Glutamatergic neuron (in vitro differentiated cells): ENCODE results near the gene RSAD1. TPM values are rescaled to one million over a fixed set of nuclear protein-coding genes. Genes with fewer than 3 reads are reported as not detected.

Experiments
- DNase-seq: peaks from one replicate; pipeline ENCODE4 v3.0.0; 2022
- H3K27ac Mint-ChIP-seq: one replicate; pipeline ENCODE4 v1.8.0; 2020; ENCODE audit warnings: mild to moderate bottlenecking, mixed read lengths, inconsistent platforms; ENCODE audit not compliant: unreplicated experiment
- H3K27me3 Mint-ChIP-seq: one replicate; pipeline ENCODE4 v1.8.0; 2020; ENCODE audit warnings: mild to moderate bottlenecking, moderate library complexity, mixed read lengths, inconsistent platforms; ENCODE audit not compliant: unreplicated experiment
- H3K36me3 Mint-ChIP-seq: one replicate; pipeline ENCODE4 v1.8.0; 2020; ENCODE audit warnings: mild to moderate bottlenecking, mixed read lengths, inconsistent platforms; ENCODE audit not compliant: unreplicated experiment
- H3K4me1 Mint-ChIP-seq: one replicate; pipeline ENCODE4 v1.8.0; 2020; ENCODE audit warnings: mild to moderate bottlenecking, low read depth, mixed read lengths, inconsistent platforms; ENCODE audit not compliant: unreplicated experiment
- H3K4me3 Mint-ChIP-seq: one replicate; pipeline ENCODE4 v1.8.0; 2020; ENCODE audit warnings: mild to moderate bottlenecking, mixed read lengths, inconsistent platforms; ENCODE audit not compliant: unreplicated experiment
- H3K9me3 Mint-ChIP-seq: one replicate; pipeline ENCODE4 v1.8.0; 2020; ENCODE audit warnings: mild to moderate bottlenecking, moderate library complexity, mixed read lengths, inconsistent platforms; ENCODE audit not compliant: unreplicated experiment
- total RNA-seq: library from RNA; stranded (reverse); fragmentation: NEBNext Ultra II Directional; extraction: Animal tissue kit (Norgen Biotek cat#: 25700); gene quantifications from one replicate; pipeline ENCODE4 v1.2.1, GENCODE V29; 2021; ENCODE audit not compliant: unreplicated experiment
- TF ChIP-seq, protein P1 (sequence below): fragments of 200-600 bp; sonication (generic); IDR thresholded peaks from one replicate; pipeline ENCODE4 v1.5.0; 2021; ENCODE audit not compliant: partially characterized antibody, unreplicated experiment

The RSAD1 gene
- total RNA-seq, 1 donor from 2014 or later = 22.0 TPM

DNA sequence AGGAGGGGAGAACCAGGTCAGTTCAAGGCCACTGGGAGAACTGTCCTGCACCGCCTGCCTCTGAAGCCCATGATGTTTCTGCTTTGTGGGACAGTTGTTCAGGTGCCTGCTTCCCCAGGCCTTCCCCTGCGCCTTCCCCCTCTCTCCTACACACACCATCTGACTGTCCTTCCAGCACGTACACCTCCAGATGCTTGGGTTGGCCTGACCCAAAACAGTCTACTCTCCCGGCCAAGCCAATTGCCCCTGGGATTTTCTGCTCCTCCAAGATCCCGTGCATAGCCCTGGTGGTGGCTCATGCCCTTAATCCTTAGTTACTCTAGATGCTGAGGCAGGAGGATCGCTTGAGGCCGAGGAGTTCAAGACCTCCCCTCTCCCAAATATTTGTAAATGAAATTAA lies 684 bp upstream of the RSAD1 start:
- no peak for DNase-seq
- H3K4me1 Mint-ChIP-seq = peaks cover 8% of the 10 kb centered on the region
- H3K36me3 Mint-ChIP-seq = no peaks in the 10 kb centered on the region
- peaks cover 3% of the 10 kb centered on the region for H3K9me3 Mint-ChIP-seq
- H3K4me3 Mint-ChIP-seq = peak overlapping the region; percentile 80
- TF ChIP-seq, protein P1, sequence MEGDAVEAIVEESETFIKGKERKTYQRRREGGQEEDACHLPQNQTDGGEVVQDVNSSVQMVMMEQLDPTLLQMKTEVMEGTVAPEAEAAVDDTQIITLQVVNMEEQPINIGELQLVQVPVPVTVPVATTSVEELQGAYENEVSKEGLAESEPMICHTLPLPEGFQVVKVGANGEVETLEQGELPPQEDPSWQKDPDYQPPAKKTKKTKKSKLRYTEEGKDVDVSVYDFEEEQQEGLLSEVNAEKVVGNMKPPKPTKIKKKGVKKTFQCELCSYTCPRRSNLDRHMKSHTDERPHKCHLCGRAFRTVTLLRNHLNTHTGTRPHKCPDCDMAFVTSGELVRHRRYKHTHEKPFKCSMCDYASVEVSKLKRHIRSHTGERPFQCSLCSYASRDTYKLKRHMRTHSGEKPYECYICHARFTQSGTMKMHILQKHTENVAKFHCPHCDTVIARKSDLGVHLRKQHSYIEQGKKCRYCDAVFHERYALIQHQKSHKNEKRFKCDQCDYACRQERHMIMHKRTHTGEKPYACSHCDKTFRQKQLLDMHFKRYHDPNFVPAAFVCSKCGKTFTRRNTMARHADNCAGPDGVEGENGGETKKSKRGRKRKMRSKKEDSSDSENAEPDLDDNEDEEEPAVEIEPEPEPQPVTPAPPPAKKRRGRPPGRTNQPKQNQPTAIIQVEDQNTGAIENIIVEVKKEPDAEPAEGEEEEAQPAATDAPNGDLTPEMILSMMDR = no peak
- peak overlapping the region; percentile 92 for H3K27ac Mint-ChIP-seq
- peaks cover 7% of the 10 kb centered on the region for H3K27me3 Mint-ChIP-seq

DNA sequence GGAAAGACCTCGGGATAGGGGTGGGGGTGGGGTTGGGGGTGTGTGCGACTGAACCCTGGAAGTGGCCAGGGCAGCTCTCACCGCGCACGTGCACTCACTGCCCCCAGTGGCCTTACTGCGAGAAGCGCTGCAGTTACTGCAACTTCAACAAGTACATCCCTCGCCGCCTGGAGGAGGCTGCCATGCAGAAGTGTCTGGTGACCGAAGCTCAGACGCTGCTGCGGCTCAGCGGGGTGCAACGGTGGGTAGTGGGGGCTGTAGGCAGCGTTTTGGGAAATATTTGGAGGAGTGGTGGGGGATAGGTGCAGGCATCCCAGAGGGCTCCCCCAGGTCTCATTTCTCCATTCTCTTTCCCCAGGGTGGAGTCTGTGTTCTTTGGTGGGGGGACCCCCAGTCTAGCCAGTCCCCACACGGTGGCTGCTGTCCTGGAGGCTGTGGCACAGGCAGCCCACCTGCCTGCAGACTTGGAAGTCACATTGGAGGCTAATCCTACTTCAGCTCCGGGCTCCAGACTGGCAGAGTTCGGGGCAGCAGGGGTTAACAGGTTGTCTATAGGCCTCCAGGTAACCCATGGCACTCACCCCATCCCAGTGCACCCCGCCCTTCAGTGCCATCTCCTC lies 972 bp downstream of the RSAD1 start:
- Mint-ChIP-seq H3K4me3 (peak overlapping the region; percentile 94), H3K36me3 (no peaks in the 10 kb centered on the region), H3K4me1 (peaks cover 8% of the 10 kb centered on the region), H3K9me3 (peaks cover 3% of the 10 kb centered on the region), H3K27me3 (peaks cover 6% of the 10 kb centered on the region), H3K27ac (peak overlapping the region; percentile 78)
- DNase-seq = peak; percentile 83
- TF ChIP-seq, protein P1 = peak; percentile 11

DNA sequence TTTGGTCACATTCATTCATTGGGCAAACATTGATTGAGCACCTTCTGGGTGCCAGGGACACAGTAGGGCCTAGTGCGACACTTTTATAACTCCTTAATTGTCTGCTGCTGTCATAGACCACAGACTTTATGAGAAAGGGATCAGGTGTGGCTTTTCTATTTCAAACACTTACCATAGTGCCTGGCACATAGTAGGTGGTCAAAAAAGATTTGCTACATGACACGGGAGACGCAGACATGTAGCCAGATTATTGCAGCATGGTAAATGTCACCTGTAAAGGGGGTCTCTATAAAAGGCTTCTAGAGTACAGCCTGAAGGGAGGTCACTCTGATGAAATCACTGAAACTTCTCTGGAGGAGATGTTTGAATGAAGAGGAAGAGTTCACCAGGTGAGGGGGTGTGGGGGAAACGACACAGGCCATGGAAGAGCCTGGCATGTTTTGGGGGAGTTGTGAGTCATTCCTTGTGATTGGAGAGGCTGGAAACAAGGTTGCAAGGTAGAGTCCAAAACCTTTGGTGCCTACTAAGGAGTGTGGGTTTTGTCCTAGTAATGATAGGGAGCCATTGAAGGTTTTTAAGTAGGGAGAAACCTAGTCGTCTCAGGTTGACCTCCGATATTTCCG lies 1.6 kb downstream of the RSAD1 start:
- TF ChIP-seq, protein P1 = no peak
- no peak for DNase-seq
- Mint-ChIP-seq H3K9me3 (peaks cover 3% of the 10 kb centered on the region), H3K27me3 (peaks cover 6% of the 10 kb centered on the region), H3K36me3 (no peaks in the 10 kb centered on the region), H3K4me3 (no peak overlapping the region), H3K27ac (no peak overlapping the region), H3K4me1 (peaks cover 8% of the 10 kb centered on the region)

DNA sequence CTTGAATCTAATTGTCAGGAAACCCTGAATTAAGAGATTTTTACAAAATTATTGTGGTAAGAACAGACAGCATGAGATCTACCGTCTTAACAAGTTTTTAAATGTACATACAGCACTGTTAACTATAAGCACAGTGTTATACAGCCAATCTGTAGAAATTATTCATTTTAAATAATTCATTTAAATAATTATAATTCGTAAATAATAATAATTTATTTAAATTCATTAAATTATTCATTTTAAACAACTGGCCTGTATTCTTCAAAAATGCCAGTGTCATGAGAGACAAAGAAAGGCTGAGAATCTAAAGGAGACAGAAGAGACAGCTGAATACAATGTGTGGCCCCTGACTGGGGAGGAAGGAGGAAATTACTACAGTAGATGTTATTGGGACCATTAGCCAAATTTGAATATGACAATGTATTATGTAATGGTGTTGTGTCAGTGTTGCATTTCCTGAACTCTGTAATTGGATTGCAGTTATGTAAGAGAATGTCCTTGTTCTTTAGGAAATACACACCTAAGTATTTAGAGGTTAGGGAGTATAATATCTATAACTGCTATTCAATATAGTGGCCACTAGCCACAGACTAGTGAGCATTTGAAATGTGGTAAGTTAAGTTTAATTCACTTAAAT lies 2.3 kb downstream of the RSAD1 start:
- H3K9me3 Mint-ChIP-seq = peaks cover 3% of the 10 kb centered on the region
- no peak overlapping the region for H3K4me3 Mint-ChIP-seq
- peaks cover 6% of the 10 kb centered on the region for H3K27me3 Mint-ChIP-seq
- H3K27ac Mint-ChIP-seq = no peak overlapping the region
- peaks cover 8% of the 10 kb centered on the region for H3K4me1 Mint-ChIP-seq
- TF ChIP-seq, protein P1 = no peak
- H3K36me3 Mint-ChIP-seq = no peaks in the 10 kb centered on the region
- no peak for DNase-seq

DNA sequence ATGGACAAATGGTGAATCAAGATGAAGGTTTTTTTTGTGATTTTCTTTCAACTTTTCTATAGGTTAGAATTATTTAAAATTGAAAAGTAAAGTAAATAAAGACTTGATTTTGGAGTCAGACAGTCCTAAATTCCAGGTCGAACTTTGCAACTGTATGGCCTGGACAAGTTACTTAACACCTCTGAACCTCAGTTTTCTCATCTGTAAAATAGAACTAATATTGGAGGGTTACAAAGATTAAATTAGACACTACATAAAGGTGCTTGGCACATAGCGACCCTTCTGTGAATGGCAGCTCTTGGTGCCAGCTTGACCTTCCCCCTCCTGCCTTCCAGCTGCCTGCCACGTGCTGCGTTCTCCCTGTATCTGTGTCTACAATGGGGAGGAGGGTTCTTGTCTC lies 3.0 kb downstream of the RSAD1 start:
- H3K27ac Mint-ChIP-seq = no peak overlapping the region
- no peaks in the 10 kb centered on the region for H3K36me3 Mint-ChIP-seq
- H3K27me3 Mint-ChIP-seq = peaks cover 6% of the 10 kb centered on the region
- no peak for DNase-seq
- peaks cover 3% of the 10 kb centered on the region for H3K9me3 Mint-ChIP-seq
- H3K4me1 Mint-ChIP-seq = peaks cover 8% of the 10 kb centered on the region
- TF ChIP-seq, protein P1 = no peak
- H3K4me3 Mint-ChIP-seq = no peak overlapping the region
